IgD-negative memory B cell (primary cell): ENCODE measurements around the gene RBCK1. TPM values are rescaled to one million over a fixed set of nuclear protein-coding genes. Genes with fewer than 3 reads are reported as not detected.

Experiments used
- H3K27ac Mint-ChIP-seq, 3 donors: one replicate each; pipeline ENCODE4 v1.8.0; 2020 to 2022; ENCODE audit warnings: mild to moderate bottlenecking in 3 of 3, mixed read lengths in 3 of 3, moderate library complexity in 1 of 3
- H3K27me3 Mint-ChIP-seq: one replicate; pipeline ENCODE4 v1.8.0; 2021; ENCODE audit warnings: mixed read lengths
- H3K36me3 Mint-ChIP-seq: one replicate; pipeline ENCODE4 v1.8.0; 2020; ENCODE audit warnings: mild to moderate bottlenecking, mixed read lengths
- H3K4me1 Mint-ChIP-seq, 3 donors: one replicate each; pipeline ENCODE4 v1.8.0; 2020 to 2022; ENCODE audit warnings: mixed read lengths in 3 of 3, mild to moderate bottlenecking in 1 of 3
- H3K4me3 Mint-ChIP-seq, 4 donors: one replicate each; pipeline ENCODE4 v1.8.0; 2020 to 2022; ENCODE audit warnings: mild to moderate bottlenecking in 4 of 4, mixed read lengths in 4 of 4, moderate library complexity in 3 of 4
- H3K9me3 Mint-ChIP-seq, 3 donors: one replicate each; pipeline ENCODE4 v1.8.0; 2020 to 2021; ENCODE audit warnings: mixed read lengths in 3 of 3, mild to moderate bottlenecking in 1 of 3
- polyA plus RNA-seq: library from polyadenylated mRNA; unstranded; fragments of 300-500 nt; fragmentation: Illumina TruSeq; gene quantifications from one replicate; pipeline ENCODE4 v1.2.3, GENCODE V29; 2021

The RBCK1 gene
- polyA plus RNA-seq, 1 donor from 2014 or later, result 107 TPM

DNA sequence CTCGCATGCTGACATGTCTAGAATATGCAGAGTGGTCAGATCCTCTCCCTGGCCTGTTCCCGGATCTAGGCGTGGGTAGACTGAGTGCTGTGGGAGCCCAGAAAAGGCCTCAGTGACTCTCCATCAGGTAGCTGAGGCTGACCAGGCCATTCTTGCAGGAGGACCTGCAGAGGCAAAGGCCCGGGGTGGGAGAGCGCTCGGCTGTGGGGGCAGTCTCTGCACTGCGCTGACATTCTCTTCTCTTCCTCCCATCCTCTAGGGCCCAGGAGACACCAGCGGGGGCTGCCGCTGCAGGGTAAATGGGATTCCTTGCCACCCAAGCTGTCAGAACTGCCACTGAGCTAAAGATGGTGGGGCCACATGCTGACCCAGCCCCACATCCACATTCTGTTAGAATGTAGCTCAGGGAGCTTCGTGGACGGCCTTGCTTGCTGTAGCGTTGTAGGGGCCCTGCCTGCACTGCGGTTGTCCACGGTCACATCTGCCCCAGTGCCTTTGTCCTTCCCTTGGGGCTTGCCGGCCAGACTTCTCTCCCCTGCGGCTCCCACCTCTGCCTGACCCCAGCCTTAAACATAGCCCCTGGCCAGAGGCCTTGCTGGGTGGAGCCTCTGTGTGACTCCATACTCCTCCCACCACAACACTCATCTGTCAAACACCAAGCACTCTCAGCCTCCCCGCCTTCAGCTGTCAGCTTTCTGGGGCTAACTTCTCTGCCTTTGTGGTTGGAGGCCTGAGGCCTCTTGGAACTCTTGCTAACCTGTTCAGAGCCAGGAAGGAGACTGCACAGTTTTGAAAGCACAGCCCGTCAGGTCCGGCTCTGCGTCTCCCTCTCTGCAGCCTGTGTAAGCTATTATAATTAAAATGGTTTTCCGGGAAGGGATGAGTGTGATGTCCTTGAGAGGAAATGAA is 22.2 kb downstream of the RBCK1 start:
- Mint-ChIP-seq H3K4me1 (peaks cover 8 to 19% (median 11%) of the 10 kb centered on the region in 3 donors), H3K36me3 (peaks cover 9% of the 10 kb centered on the region), H3K27me3 (no peaks in the 10 kb centered on the region), H3K4me3 (no peak overlapping the region), H3K27ac (peak overlapping the region in 1 of 3 donors; percentile 59), H3K9me3 (no peaks in the 10 kb centered on the region)

DNA sequence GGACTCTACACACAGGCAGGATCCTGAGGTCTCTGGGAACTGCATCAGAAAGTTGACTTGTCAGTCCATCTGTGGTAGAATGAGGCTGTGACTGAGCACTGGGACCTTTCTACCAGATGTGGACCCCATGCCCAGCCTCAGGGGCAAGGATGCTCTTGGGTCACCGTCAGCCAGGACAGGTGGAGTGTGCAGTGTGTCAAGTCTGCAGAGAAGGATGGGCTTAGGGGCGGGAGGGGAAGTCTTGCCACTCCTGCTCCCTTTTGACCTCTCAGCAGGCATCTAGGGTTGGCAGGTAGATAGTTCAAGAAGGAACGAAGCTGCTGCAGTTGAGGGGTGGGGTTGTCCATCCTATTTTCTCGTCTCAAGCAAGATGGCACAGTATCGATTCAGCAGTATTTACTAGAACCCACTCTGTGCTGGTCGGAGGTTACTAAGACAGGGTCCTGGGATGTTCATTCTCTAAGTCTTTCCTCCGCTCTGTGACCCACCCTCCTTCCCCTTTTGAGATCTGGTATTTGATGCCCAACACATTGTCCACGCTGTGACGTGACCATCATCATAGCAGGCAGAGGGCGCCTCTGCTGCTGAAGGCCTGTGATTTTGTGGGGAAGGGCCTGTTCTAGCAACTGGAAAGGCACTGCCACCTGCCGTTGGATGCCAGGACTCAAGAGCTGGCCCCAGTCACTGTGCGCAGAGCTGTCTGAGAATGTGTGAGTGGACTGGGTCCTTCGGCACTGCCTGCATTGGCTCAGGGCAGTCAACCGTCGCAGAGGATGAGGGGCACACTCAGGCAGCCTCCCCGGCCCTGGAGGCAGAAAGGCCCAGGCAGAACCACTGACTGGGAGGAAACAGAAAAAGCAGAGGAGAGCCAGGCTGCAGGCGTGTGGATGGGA is 23.2 kb downstream of the RBCK1 start:
- peak overlapping the region in 2 of 3 donors; percentile 80 to 84 for H3K27ac Mint-ChIP-seq
- no peaks in the 10 kb centered on the region for H3K27me3 Mint-ChIP-seq
- H3K9me3 Mint-ChIP-seq, result no peaks in the 10 kb centered on the region
- peaks cover 7% of the 10 kb centered on the region for H3K36me3 Mint-ChIP-seq
- H3K4me3 Mint-ChIP-seq, result peak overlapping the region in 1 of 4 donors; percentile 73
- H3K4me1 Mint-ChIP-seq, result peaks cover 11 to 19% (median 14%) of the 10 kb centered on the region in 3 donors

DNA sequence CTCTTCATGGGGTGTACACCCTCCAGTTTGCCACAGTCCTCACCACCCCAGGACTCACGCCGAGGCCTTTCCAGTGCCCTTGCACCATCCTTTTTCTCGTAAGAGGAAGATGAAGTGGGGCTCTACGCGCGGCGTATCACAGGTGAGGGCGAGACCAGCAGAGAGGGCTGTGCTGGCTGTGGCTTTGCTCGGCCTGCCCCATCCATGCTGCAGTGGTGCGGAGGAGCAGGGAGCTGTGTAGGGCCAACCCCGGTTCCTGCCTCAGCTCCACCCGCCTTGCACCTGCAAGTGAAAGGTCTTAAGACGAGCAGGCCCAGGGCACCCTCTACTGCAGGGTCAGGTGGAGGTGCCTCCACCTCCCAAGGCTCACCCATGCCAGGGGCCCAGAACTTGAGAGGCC is 24.1 kb downstream of the RBCK1 start:
- Mint-ChIP-seq H3K27me3 (no peaks in the 10 kb centered on the region), H3K9me3 (no peaks in the 10 kb centered on the region), H3K36me3 (peaks cover 4% of the 10 kb centered on the region), H3K27ac (no peak overlapping the region), H3K4me1 (peaks cover 14 to 22% (median 16%) of the 10 kb centered on the region in 3 donors), H3K4me3 (peak overlapping the region in 1 of 4 donors; percentile 72)

DNA sequence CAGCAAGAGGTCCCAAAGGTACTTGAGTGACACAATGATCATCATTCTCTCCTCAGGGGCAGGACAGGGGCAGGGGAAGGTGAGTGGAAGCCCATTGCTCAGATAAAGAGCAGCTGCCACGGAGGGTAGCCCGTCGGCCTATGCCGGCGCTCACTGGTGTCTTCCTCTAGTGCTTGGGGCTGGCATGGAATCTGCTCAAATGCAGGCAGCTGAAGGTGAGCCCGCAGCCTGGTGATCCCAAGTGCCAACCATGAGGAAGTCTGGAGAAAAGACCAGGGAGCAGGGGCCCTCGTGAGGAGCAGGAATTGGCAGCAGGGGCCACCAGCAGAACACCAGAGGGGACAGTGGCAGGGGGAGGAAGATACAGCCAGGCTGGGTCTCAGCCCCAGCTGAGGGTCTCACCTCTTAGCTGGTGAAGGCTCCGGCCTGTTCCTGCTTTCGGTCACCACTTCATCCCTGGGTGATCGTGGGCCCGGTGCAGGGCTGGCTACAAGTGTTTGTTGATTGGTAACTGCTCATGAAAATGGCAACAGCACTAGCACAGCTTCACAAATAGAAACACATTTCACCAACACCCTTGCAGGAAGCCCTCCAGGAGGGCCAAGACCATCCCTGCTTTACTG is 24.7 kb downstream of the RBCK1 start:
- H3K27ac Mint-ChIP-seq, result peak overlapping the region; percentile 20 to 98 (median 94)
- H3K36me3 Mint-ChIP-seq, result peaks cover 4% of the 10 kb centered on the region
- H3K9me3 Mint-ChIP-seq, result no peaks in the 10 kb centered on the region
- peaks cover 20 to 27% (median 22%) of the 10 kb centered on the region in 3 donors for H3K4me1 Mint-ChIP-seq
- H3K27me3 Mint-ChIP-seq, result no peaks in the 10 kb centered on the region
- peak overlapping the region in 3 of 4 donors; percentile 26 to 89 (median 86) for H3K4me3 Mint-ChIP-seq

DNA sequence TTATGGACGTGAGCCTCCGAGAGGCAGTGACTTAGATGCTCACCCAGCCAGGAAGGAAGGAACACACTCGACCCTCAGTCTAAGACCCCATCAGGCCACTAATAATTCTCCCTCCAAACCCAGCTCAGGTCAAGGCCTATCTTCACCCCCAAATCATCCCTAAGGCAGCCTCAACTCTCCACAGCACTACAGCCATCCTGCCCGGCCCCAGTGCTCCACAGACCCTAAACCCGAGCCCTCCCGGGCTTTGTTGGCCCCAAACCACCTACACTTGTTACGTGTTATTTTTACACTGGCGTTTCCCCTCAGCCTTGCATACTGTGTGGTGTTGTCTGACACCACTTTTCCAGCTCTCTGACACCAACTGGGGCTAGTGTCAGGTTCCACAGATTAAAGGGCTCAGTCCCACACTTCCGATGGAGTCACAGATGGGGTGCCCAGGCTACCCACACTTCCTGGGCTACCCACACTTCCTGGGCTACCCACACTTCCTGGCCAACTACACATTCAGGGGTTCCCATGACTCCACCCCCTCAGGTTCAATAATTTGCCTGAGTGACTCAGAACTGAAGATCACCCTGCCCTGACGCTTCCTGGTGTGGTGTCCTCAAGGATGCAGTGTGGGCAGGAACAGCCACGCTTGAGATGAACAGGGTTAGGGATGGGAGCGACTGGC is 25.3 kb downstream of the RBCK1 start:
- H3K27me3 Mint-ChIP-seq, result no peaks in the 10 kb centered on the region

DNA sequence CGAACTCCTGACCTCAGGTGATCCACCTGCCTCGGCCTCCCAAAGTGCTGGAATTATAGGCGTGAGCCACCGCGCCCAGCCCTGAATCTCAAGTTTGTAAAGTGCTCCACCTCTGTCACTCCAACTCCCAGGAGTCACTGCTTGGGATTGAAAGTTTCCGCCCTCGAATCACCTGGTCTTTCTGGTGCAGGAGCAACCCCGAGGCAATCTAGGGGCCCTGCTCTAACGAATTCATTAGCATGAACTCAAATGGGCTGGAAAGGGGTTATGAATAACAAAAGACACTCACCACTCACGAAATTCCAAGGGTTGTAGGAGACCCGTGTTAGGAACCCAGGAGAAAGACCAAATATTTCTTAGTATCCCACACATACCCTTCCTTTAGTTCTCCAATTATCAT is 26.1 kb downstream of the RBCK1 start:
- H3K4me3 Mint-ChIP-seq, result peak overlapping the region in 3 of 4 donors; percentile 43 to 70 (median 60)
- peaks cover 33 to 40% (median 35%) of the 10 kb centered on the region in 3 donors for H3K4me1 Mint-ChIP-seq
- no peaks in the 10 kb centered on the region for H3K27me3 Mint-ChIP-seq
- H3K27ac Mint-ChIP-seq, result peak overlapping the region in 1 of 3 donors; percentile 94
- H3K9me3 Mint-ChIP-seq, result no peaks in the 10 kb centered on the region
- peaks cover 4% of the 10 kb centered on the region for H3K36me3 Mint-ChIP-seq

More for the DNA sequence above, 25.3 kb downstream of the RBCK1 start:
- peaks cover 25 to 32% (median 27%) of the 10 kb centered on the region in 3 donors for H3K4me1 Mint-ChIP-seq
- H3K36me3 Mint-ChIP-seq, result peaks cover 4% of the 10 kb centered on the region
- H3K27ac Mint-ChIP-seq, result peak overlapping the region; percentile 20 to 98 (median 94)
- peak overlapping the region; percentile 26 to 89 (median 78) for H3K4me3 Mint-ChIP-seq
- H3K9me3 Mint-ChIP-seq, result no peaks in the 10 kb centered on the region

DNA sequence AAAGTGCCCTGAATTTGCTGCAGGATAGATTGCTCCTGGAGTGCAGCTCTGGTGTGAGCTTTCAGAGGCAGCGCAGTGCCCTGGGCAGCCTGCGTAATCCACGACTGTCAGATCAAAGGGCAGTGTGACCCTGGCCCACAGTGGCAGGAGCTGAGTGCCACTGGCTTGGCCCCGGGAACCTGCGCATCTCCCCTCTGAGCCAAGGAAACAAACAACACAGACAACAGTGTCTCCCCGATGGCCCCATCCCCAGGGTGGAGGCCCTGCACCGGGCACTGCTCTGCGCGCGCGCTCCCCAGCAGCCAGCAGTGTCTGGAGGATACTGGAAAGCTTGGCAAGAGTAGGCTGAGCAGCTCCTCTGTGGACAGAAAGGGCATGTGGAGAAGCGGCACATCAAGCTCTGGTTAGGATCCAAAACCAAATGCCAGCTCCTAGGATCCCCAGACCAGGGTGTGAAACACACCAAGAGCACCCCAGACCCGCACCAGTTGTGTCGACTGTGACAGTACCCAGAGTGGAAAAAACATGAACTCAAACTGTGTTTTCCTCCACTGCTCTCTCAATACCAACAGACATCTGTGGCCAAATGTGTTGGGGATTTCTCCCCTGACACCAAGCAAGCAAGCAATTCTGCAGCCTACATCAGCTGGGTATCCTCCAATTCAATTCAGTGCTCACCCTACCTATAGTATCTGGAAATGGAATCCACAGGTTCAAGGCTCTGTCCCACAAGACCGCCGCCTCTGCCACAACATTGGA is 26.7 kb downstream of the RBCK1 start:
- Mint-ChIP-seq H3K36me3 (peaks cover 4% of the 10 kb centered on the region), H3K27ac (peak overlapping the region in 1 of 3 donors; percentile 94), H3K4me1 (peaks cover 35 to 45% (median 40%) of the 10 kb centered on the region in 3 donors), H3K9me3 (no peaks in the 10 kb centered on the region), H3K27me3 (no peaks in the 10 kb centered on the region), H3K4me3 (peak overlapping the region in 1 of 4 donors; percentile 43)

DNA sequence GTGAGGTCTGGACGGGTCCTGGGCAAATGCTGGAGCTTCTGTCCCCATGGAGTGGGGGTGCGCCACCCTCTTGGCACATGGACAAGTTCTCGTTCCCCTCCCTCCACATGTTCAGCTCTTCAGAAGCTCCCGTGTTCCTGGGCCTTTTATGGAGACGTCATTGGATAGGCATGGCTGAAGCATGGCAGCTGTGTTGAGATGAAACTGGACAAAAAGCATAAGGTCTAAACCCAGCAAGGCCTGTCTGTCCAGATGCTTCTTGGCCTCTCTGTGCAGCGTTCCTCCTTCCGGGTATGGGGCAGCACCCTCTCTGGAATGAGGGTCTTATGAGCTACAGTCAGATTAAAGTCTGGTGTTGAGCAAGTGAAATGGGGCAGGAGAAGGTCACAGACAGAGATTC is 27.5 kb downstream of the RBCK1 start:
- H3K27ac Mint-ChIP-seq, result no peak overlapping the region
- H3K9me3 Mint-ChIP-seq, result no peaks in the 10 kb centered on the region

DNA sequence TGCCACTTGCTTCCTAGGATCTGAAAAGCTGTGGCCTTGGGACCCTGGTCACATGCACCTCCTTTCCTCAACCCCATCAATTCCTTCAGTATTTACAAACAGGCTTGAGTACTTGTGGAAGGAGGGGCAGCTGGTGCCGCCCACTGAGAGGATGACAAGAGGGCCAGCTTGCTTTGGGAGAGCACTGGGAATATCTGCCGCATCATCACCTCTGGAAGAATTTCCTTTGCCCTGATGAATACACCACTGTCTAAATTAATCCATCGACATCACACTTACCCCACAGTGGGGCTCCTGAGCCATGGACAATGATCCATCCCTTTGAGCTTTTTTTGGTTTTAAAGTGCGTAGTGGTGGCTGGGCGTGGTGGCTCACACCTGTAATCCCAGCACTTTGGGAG is 28.4 kb downstream of the RBCK1 start:
- H3K27me3 Mint-ChIP-seq, result no peaks in the 10 kb centered on the region
- H3K27ac Mint-ChIP-seq, result no peak overlapping the region
- H3K4me3 Mint-ChIP-seq, result peak overlapping the region in 1 of 4 donors; percentile 41
- peaks cover 35 to 45% (median 42%) of the 10 kb centered on the region in 3 donors for H3K4me1 Mint-ChIP-seq
- H3K36me3 Mint-ChIP-seq, result peaks cover 6% of the 10 kb centered on the region
- no peaks in the 10 kb centered on the region for H3K9me3 Mint-ChIP-seq

More for the DNA sequence above, 27.5 kb downstream of the RBCK1 start:
- H3K4me1 Mint-ChIP-seq, result peaks cover 35 to 47% (median 42%) of the 10 kb centered on the region in 3 donors
- peak overlapping the region in 1 of 4 donors; percentile 68 for H3K4me3 Mint-ChIP-seq
- no peaks in the 10 kb centered on the region for H3K27me3 Mint-ChIP-seq
- peaks cover 4% of the 10 kb centered on the region for H3K36me3 Mint-ChIP-seq

DNA sequence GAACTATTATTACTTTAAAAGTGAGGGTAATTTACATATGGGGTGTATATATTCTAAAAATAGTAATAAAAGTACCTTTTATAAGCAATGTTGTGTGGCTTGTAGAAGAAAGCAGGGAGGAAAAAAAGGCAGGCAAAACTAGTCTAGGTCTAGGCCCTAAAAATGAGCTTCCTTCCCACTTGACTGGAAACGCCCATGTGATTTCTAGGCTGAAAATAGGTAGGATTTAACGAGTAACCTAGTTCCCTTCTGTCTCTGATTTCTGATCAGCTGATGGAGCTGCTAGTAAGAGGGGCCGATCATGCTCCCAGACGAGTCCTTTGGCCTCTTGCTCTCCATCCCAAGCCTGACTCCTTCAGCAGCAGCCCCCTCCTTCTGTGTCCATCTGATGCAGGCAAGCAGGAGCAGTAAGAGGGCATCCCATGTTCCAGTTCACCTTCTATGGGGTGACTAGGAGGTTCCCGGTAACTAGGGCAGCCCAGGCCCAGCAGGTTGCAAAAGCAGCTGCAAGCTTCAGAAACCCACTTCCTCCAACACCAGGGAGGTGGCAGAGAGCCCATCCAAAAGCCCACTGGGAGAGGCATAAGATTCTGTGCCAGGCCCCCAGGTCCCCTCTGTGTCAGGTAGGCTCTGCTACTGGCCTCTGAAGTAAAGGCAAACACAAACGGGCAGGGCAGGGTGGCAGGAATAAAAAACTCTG is 29.8 kb downstream of the RBCK1 start:
- peaks cover 35 to 45% (median 41%) of the 10 kb centered on the region in 3 donors for H3K4me1 Mint-ChIP-seq
- H3K27me3 Mint-ChIP-seq, result no peaks in the 10 kb centered on the region
- peak overlapping the region in 2 of 3 donors; percentile 54 to 59 for H3K27ac Mint-ChIP-seq
- peak overlapping the region; percentile 69 to 96 (median 82) for H3K4me3 Mint-ChIP-seq
- H3K9me3 Mint-ChIP-seq, result no peaks in the 10 kb centered on the region
- peaks cover 4% of the 10 kb centered on the region for H3K36me3 Mint-ChIP-seq

DNA sequence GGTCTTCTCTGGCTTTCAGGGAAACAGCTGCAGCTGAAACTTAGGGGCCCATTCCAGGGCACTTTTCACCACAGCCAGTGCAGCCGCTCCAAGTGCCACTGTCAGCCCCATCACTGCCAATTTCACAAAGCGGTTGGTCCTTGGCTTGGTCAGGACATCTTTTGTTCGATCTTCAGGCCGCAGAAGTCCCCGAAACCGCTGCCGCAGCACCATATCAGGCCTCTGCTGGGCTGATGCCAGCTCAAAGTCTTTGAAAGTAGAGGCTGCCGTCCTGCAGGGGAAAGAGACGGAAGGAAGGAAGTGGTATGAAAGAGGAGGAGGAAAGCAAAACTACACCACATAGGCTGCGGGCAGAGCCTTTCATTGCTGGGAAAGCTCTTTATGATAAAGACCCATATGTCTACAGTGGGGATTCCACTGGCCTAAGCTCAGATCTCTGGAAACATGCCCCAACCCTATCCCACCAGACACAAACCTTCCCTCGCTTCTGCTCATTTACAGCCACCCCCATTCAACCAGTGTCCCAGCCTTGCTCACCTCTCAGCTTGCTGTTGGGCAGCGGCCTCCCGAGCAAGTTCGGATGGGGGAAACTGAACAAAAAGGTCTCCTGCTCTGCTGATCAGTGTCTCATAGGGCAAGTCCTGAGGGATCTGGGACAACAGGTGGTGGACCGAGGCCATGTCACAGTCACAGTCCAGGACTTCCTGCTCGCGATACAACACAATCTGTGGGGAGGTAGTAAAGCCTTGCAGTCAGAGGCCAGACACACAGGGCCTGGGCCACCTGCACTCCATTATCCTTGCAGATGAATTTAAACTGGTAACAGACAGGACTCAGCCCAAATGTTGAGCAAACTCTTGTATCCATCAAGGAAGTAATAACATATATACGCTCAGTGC is 30.7 kb downstream of the RBCK1 start:
- Mint-ChIP-seq H3K4me1 (peaks cover 28 to 37% (median 34%) of the 10 kb centered on the region in 3 donors), H3K9me3 (no peaks in the 10 kb centered on the region), H3K36me3 (peaks cover 4% of the 10 kb centered on the region), H3K27ac (peak overlapping the region; percentile 21 to 82 (median 54)), H3K4me3 (peak overlapping the region; percentile 69 to 96 (median 82)), H3K27me3 (no peaks in the 10 kb centered on the region)

DNA sequence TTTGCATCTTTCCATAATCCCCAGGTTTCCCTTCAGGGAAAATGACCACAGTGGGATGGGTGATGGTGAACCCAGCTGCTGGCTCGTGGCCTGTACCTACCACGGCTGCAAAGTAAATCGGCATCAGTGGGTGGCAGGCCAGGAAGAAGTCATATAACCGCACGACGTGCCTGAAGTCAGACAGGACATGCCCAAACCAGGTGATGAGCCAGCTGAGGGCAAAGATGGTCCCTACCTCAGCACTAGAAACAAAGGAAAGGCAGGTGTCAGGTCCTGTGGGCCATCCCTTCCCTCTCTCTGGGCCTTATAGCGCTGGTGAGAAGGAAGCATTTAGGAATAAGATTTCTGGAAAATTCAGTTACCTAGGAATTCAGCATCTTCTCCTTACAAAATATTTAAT is 32.0 kb downstream of the RBCK1 start:
- Mint-ChIP-seq H3K27me3 (no peaks in the 10 kb centered on the region), H3K36me3 (peaks cover 4% of the 10 kb centered on the region), H3K27ac (peak overlapping the region in 1 of 3 donors; percentile 59), H3K4me3 (peak overlapping the region in 2 of 4 donors; percentile 5 to 67), H3K4me1 (peaks cover 28 to 34% (median 30%) of the 10 kb centered on the region in 3 donors), H3K9me3 (no peaks in the 10 kb centered on the region)
